Stimulated activated CD8-positive, alpha-beta memory T cell treated with anti-CD3 and anti-CD28 coated beads, Interleukin-12 subunit alpha, Interleukin-12 subunit beta, amount 100 ng/mL, for 24 hours (primary cell): ENCODE results near the gene MEX3B.
"Not testable (repeated sequence)": the region's sequence is repeated elsewhere in the genome, so short reads cannot be mapped to it uniquely, and the experiment has no call there.

Experiments used
- DNase-seq: peaks from one replicate; pipeline ENCODE4 v3.0.0-alpha.2; 2020; ENCODE audit errors: extremely low read depth

The MEX3B gene

GRCh38 chr15:82005239-82005638 lies 40.6 kb downstream of the MEX3B start:
- no peak for DNase-seq

GRCh38 chr15:82003916-82004315 lies 41.9 kb downstream of the MEX3B start:
- no peak for DNase-seq

- not testable (repeated sequence) for DNase-seq
These were observed 50.7 kb downstream of the MEX3B start for GRCh38 chr15:81995081-81995480.

GRCh38 chr15:81992523-81992922 lies 53.3 kb downstream of the MEX3B start:
- no peak for DNase-seq
